IPS DF 4.7 (cell line): Measurements from ENCODE around the gene FCSK.
"Not testable (repeated sequence)": the region's sequence is repeated elsewhere in the genome, so short reads cannot be mapped to it uniquely, and the experiment has no call there.

Experiments
- DNase-seq: peaks from one replicate; pipeline ENCODE4 v3.0.0-alpha.2; 2013; ENCODE audit warnings: low spot score; ENCODE audit errors: extremely low read depth

The FCSK gene

GRCh38 chr16:70454222-70455034, at the start of gene FCSK:
TSS of gene FCSK (plus strand) at chr16:70454595. CDS start at chr16:70463191, 8,596 bp downstream.
- no peak for DNase-seq

GRCh38 chr16:70406104-70406503, 48.3 kb upstream of the FCSK start:
- DNase-seq, result not testable (repeated sequence)

- DNase-seq, result no peak
Observed at GRCh38 chr16:70407811-70408274, 46.6 kb upstream of the FCSK start.

GRCh38 chr16:70410734-70411133, 43.7 kb upstream of the FCSK start:
- DNase-seq, result no peak

GRCh38 chr16:70412385-70412784, 42.0 kb upstream of the FCSK start:
- DNase-seq, result no peak

- not testable (repeated sequence) for DNase-seq
Observed at GRCh38 chr16:70413572-70413971, 40.8 kb upstream of the FCSK start.

- DNase-seq, result no peak
Observed at GRCh38 chr16:70416748-70417616, 37.4 kb upstream of the FCSK start.

GRCh38 chr16:70417661-70418060, 36.7 kb upstream of the FCSK start:
- no peak for DNase-seq

GRCh38 chr16:70418274-70418992, 36.0 kb upstream of the FCSK start:
- DNase-seq, result no peak

GRCh38 chr16:70418993-70419318, 35.4 kb upstream of the FCSK start:
- DNase-seq, result no peak

- no peak for DNase-seq
Observed at GRCh38 chr16:70419384-70420327, 34.7 kb upstream of the FCSK start.

GRCh38 chr16:70421014-70421413, 33.4 kb upstream of the FCSK start:
- DNase-seq, result no peak

GRCh38 chr16:70421473-70422311, 32.7 kb upstream of the FCSK start:
- no peak for DNase-seq

- DNase-seq, result no peak
Observed at GRCh38 chr16:70422543-70422942, 31.9 kb upstream of the FCSK start.

- no peak for DNase-seq
Observed at GRCh38 chr16:70427786-70428177, 26.6 kb upstream of the FCSK start.

GRCh38 chr16:70428178-70428998, 26.0 kb upstream of the FCSK start:
- DNase-seq, result no peak

- no peak for DNase-seq
Observed at GRCh38 chr16:70429888-70430666, 24.3 kb upstream of the FCSK start.
